HG02885 (cell line): Measurements from ENCODE around the gene BAG5.
"Not testable (repeated sequence)": the region's sequence is repeated elsewhere in the genome, so short reads cannot be mapped to it uniquely, and the experiment has no call there.

ENCODE experiments used
- ATAC-seq: cut with Tn5 transposase; IDR thresholded peaks from one replicate; pipeline ENCODE4 v1.9.1; 2021; ENCODE audit warnings: mild to moderate bottlenecking; ENCODE audit not compliant: unreplicated experiment, poor library complexity

BAG5 gene

GRCh38 chr14:103512701-103513611 is 49.5 kb downstream of the BAG5 start:
- no peak for ATAC-seq

- ATAC-seq, result not testable (repeated sequence)
Observed at GRCh38 chr14:103512180-103512579, 50.3 kb downstream of the BAG5 start.

GRCh38 chr14:103510724-103511693 is 51.4 kb downstream of the BAG5 start:
- ATAC-seq, result no peak

- ATAC-seq, result no peak
Observed at GRCh38 chr14:103509864-103510723, 52.4 kb downstream of the BAG5 start.

GRCh38 chr14:103508521-103509329 is 53.7 kb downstream of the BAG5 start:
- no peak for ATAC-seq

- ATAC-seq, result no peak
Observed at GRCh38 chr14:103507751-103508150, 54.7 kb downstream of the BAG5 start.
